HUES6 (cell line): ENCODE results near the gene ZNF407.

Experiments
- H3K27ac ChIP-seq: 2 replicates; pipeline ENCODE4 v1.7.0; 2013; ENCODE audit warnings: low read depth, mild to moderate bottlenecking, low read length, inconsistent platforms
- H3K27me3 ChIP-seq: 2 replicates; pipeline ENCODE4 v1.6.1; 2013; ENCODE audit warnings: low read length; ENCODE audit not compliant: control insufficient read depth, insufficient read depth
- H3K36me3 ChIP-seq: 2 replicates; pipeline ENCODE4 v1.6.1; 2013; ENCODE audit warnings: low read length; ENCODE audit not compliant: control insufficient read depth, insufficient read depth
- H3K4me1 ChIP-seq: 2 replicates; pipeline ENCODE4 v1.6.1; 2013; ENCODE audit warnings: low read length; ENCODE audit not compliant: control insufficient read depth, insufficient read depth
- H3K4me3 ChIP-seq: 2 replicates; pipeline ENCODE4 v1.5.1; 2013; ENCODE audit warnings: low read depth, low read length
- H3K9ac ChIP-seq: one replicate; pipeline ENCODE4 v1.6.1; 2013; ENCODE audit warnings: mild to moderate bottlenecking, low read length
- H3K9me3 ChIP-seq: 2 replicates; pipeline ENCODE4 v1.6.1; 2013; ENCODE audit warnings: low read depth, low read length; ENCODE audit not compliant: control insufficient read depth, insufficient read depth

Gene ZNF407

GRCh38 chr18:74878267-74878666, 280.6 kb downstream of the ZNF407 start:
- H3K27me3 ChIP-seq: no peaks in the 10 kb centered on the region
- no peaks in the 10 kb centered on the region for H3K9me3 ChIP-seq
- H3K4me3 ChIP-seq: no peak overlapping the region
- no peak overlapping the region for H3K9ac ChIP-seq
- H3K4me1 ChIP-seq: peaks cover 12% of the 10 kb centered on the region
- no peak overlapping the region for H3K27ac ChIP-seq
- no peaks in the 10 kb centered on the region for H3K36me3 ChIP-seq

DNA sequence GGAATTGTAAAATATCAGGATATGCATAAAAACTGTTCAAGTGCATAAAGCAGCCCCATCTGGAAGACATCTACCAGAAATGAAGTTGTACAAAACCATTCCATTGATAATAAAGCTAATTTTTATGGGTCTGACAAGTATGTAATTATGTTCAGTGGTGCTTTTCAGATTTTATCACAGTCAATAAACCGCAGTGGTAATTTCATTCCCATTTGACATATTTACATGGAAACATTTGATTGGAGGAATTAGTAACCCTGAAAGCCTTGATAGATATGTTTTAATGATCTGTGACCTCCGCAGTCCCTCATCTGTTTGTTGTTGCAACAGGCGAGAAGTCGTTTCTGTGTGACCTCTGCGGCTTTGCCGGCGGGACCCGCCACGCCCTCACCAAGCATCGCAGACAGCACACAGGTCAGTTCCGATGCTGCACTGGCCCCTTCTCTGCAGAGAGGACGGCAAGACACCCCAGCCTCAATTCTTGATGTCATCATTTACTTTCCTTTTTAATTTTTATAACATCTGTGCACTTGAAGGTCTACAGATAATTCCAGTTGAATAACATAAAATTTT, 283.1 kb downstream of the ZNF407 start:
- Histone ChIP-seq H3K4me3 (no peak overlapping the region), H3K36me3 (no peaks in the 10 kb centered on the region), H3K27me3 (no peaks in the 10 kb centered on the region), H3K4me1 (no peaks in the 10 kb centered on the region), H3K9ac (no peak overlapping the region), H3K27ac (no peak overlapping the region), H3K9me3 (no peaks in the 10 kb centered on the region)

- peaks cover 2% of the 10 kb centered on the region; the same call in 1 of the 2 replicates for H3K4me1 ChIP-seq
- no peak overlapping the region for H3K4me3 ChIP-seq
- H3K27me3 ChIP-seq: no peaks in the 10 kb centered on the region
- no peak overlapping the region for H3K27ac ChIP-seq
- H3K9me3 ChIP-seq: no peaks in the 10 kb centered on the region
- H3K9ac ChIP-seq: no peak overlapping the region
- no peaks in the 10 kb centered on the region for H3K36me3 ChIP-seq
Observed at GRCh38 chr18:74892066-74892627, 294.5 kb downstream of the ZNF407 start.

DNA sequence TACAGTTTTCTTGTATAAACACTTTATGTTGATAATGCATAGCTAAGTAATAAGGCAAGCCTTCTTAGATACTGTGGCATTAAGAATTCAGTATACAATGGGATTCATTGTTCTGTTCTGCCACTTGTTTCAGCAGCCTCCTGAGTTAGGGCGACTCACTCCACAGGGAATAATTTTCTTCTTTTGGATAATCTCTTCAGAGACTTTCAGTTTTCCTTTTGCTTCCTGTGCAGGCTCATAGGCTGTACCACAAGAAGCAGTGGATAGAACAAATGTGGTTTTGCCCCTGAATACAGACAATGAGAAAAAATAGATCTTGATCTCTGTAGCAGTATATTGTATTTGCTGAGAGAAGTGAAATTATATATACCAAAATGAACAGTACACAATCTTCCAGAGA, 298.0 kb downstream of the ZNF407 start:
- no peak overlapping the region for H3K27ac ChIP-seq
- H3K9ac ChIP-seq: no peak overlapping the region
- H3K36me3 ChIP-seq: no peaks in the 10 kb centered on the region
- no peak overlapping the region for H3K4me3 ChIP-seq
- no peaks in the 10 kb centered on the region for H3K27me3 ChIP-seq
- H3K9me3 ChIP-seq: no peaks in the 10 kb centered on the region
- peaks cover 6% of the 10 kb centered on the region; the same call in 1 of the 2 replicates for H3K4me1 ChIP-seq

GRCh38 chr18:74896390-74896991, 298.8 kb downstream of the ZNF407 start:
- Histone ChIP-seq H3K4me1 (peaks cover 6% of the 10 kb centered on the region; the same call in 1 of the 2 replicates), H3K9me3 (no peaks in the 10 kb centered on the region), H3K9ac (no peak overlapping the region), H3K27ac (no peak overlapping the region), H3K4me3 (no peak overlapping the region), H3K36me3 (no peaks in the 10 kb centered on the region), H3K27me3 (no peaks in the 10 kb centered on the region)

DNA sequence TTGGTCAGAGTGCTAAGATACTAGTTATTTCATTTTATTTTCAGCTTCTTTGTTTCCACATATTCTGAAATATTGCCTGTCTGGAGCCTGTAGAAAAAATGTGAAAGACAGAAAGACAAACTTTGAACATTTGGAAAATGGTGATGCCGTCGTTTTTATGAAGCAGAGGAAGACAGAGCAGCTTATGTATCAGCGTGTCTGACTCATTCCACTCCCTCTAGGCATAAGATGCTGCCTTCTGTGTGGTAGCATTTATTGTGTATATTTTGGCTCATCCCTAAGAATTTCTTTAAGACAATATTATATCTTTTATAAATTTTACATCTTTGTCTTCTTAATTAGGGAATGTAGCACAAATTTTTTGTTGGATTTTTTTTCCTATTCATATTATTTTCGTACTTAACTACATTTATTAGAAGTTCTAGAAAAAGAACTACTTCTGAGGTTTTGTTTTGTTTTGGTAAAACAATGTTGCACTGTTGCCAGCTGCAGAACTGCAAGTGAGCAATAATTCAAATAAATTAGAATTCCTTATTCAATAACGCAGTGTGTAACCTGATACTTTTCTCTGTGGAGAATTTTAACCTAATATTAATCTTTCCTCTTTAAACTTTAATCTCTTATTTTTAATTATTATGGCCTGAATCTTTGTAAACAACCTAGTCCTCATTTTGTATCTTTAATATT, 300.4 kb downstream of the ZNF407 start:
- Histone ChIP-seq H3K27me3 (no peaks in the 10 kb centered on the region), H3K9me3 (no peaks in the 10 kb centered on the region), H3K27ac (no peak overlapping the region), H3K36me3 (no peaks in the 10 kb centered on the region), H3K9ac (no peak overlapping the region), H3K4me3 (no peak overlapping the region), H3K4me1 (peaks cover 6% of the 10 kb centered on the region; the same call in 1 of the 2 replicates)

DNA sequence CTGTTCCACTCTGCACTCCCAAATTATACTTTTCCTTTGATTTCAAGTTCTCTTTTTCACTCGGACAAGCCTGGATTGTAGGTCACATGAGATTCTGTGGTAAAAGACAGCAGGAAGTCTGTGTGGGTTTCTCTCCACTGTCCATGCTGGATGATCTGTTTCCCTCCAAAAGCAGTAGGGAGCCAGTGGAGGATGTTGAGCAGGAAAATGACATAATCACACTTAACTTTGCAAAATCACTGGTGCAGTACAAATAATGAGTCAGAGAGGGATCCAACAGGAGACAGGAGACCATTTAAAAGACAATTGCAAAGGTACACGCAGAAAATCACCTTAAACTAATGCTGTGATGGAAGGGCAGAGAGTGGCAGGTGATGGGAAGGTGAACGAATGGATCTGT, 301.3 kb downstream of the ZNF407 start:
- Histone ChIP-seq H3K4me1 (peaks cover 6% of the 10 kb centered on the region; the same call in 1 of the 2 replicates), H3K4me3 (no peak overlapping the region), H3K27me3 (no peaks in the 10 kb centered on the region), H3K36me3 (no peaks in the 10 kb centered on the region), H3K9ac (no peak overlapping the region), H3K9me3 (no peaks in the 10 kb centered on the region), H3K27ac (no peak overlapping the region)

- no peaks in the 10 kb centered on the region for H3K9me3 ChIP-seq
- H3K9ac ChIP-seq: no peak overlapping the region
- H3K27me3 ChIP-seq: no peaks in the 10 kb centered on the region
- H3K4me3 ChIP-seq: no peak overlapping the region
- peaks cover 6% of the 10 kb centered on the region; the same call in 1 of the 2 replicates for H3K4me1 ChIP-seq
- H3K36me3 ChIP-seq: no peaks in the 10 kb centered on the region
- H3K27ac ChIP-seq: no peak overlapping the region
Observed at GRCh38 chr18:74899554-74899953, 301.9 kb downstream of the ZNF407 start.

DNA sequence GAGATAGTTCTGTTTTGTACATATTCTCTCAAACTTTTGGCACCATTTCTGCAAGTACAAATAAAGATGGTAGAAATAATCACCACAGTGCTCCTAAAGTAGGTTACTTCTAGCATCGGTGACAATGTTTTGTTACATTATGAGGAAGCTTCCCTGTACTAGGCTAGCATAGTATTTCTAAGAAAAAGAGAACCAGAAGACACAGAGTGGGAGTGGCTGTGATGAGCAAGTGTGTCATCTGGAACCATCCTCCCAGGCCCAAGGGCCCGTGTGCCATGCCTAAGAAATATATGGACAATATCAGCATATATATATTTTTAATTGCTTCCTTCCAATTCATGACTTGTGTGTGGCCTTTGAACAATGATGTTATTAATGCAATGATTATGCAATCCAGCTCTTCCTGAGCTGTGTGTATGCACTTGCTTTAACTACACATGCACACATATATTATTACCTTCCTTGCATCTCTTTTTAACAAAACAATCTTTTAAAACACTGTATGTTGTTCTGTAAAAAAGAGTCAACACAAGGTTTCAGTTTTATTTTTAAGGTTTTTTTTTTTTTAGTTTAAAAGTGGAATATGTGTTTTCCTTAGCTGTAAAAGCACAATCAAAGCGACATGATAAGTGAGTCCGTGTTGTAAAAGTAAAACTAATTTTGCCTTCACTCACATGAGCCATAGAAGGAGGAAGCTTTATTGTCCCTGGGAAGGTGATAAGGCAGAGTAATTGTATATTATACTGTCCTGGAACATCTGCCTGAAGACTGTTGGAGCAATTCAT, 303.9 kb downstream of the ZNF407 start:
- Histone ChIP-seq H3K36me3 (no peaks in the 10 kb centered on the region), H3K27ac (no peak overlapping the region), H3K4me1 (peaks cover 9% of the 10 kb centered on the region; the same call in 1 of the 2 replicates), H3K9ac (no peak overlapping the region), H3K9me3 (no peaks in the 10 kb centered on the region), H3K4me3 (no peak overlapping the region), H3K27me3 (no peaks in the 10 kb centered on the region)

DNA sequence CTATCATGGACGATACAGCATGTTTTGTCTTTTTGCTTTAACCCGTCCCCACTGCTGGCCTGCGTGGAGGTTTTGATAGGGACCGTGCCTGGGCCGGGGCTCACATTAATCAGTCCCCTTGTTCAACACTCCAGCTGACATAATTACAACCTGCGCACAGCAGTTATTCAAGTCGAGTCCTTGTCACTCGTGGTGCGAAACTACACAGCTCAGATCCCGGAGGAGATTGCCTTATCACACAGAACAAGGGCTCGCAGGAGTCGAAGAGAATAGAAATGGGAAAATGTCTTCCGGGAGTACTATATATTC, 304.4 kb downstream of the ZNF407 start:
- no peaks in the 10 kb centered on the region for H3K9me3 ChIP-seq

More for the DNA sequence above, 304.4 kb downstream of the ZNF407 start:
- Histone ChIP-seq H3K4me3 (no peak overlapping the region), H3K27me3 (no peaks in the 10 kb centered on the region), H3K27ac (no peak overlapping the region), H3K9ac (no peak overlapping the region), H3K36me3 (no peaks in the 10 kb centered on the region), H3K4me1 (peaks cover 8% of the 10 kb centered on the region; the same call in 1 of the 2 replicates)
